OCI-LY7 (cell line): ENCODE measurements around the gene XRCC4.

Source experiments
- CTCF ChIP-seq: fragments of 200-600 bp; sonication (generic); conservative IDR thresholded peaks from 2 replicates; pipeline ENCODE4 v1.5.1; 2014; ENCODE audit warnings: mild to moderate bottlenecking, antibody characterized with exemption, low read length, moderate library complexity, mixed read lengths
- EZH2phosphoT487 ChIP-seq: fragments of 200-600 bp; sonication (generic); IDR thresholded peaks from 2 replicates; pipeline ENCODE4 v1.6.1; 2018; ENCODE audit warnings: low read depth, borderline replicate concordance, mild to moderate bottlenecking, mixed run types, antibody characterized with exemption, low read length, moderate library complexity, mixed read lengths

GRCh38 chr5:83145241-83145640 is 67.9 kb downstream of the XRCC4 start:
- TF ChIP-seq CTCF (no peak), EZH2phosphoT487 (no peak)
